ENCODE results near the gene S100Z. TPM values are rescaled to one million over a fixed set of nuclear protein-coding genes. Genes with fewer than 3 reads are reported as not detected.
"Not testable (repeated sequence)": the region's sequence is repeated elsewhere in the genome, so short reads cannot be mapped to it uniquely, and the experiment has no call there.

The S100Z gene
- total RNA-seq, 3 donors from 2014 or later (not counting 1 experiment from before 2014, with no cell fraction given), result 0.60 to 3.3 (median 0.91) TPM

- ATAC-seq (no peak), DNase-seq (no peak)
- no peak for TF ChIP-seq CTCF (IDR thresholded peaks at IDR 0.05)
- intact Hi-C loops (cut with micrococcal nuclease), result no loop called here
- no peaks in the 10 kb centered on the region for H3K36me3 ChIP-seq (ENCODE audit: control insufficient read depth, insufficient read depth, low read length)
- Mint-ChIP-seq H3K4me1 (no peaks in the 10 kb centered on the region), H3K27me3 (ENCODE audit: low read depth in 2 of 2) (peaks cover 0 to 4% of the 10 kb centered on the region in 2 donors), H3K9me3 (no peaks in the 10 kb centered on the region), H3K36me3 (no peaks in the 10 kb centered on the region), H3K4me3 (no peak overlapping the region), H3K27ac (no peak overlapping the region)
- no peak overlapping the region for H3K4me3 ChIP-seq (ENCODE audit: low read length)
- no peaks in the 10 kb centered on the region for H3K9me3 ChIP-seq (ENCODE audit: control insufficient read depth, insufficient read depth, low read length)
- no peaks in the 10 kb centered on the region for H3K4me1 ChIP-seq (ENCODE audit: control insufficient read depth, insufficient read depth, low read length)
- H3K27me3 ChIP-seq (ENCODE audit: control insufficient read depth, insufficient read depth, low read length), result no peaks in the 10 kb centered on the region
- WGBS (ENCODE audit: insufficient coverage), result 93% methylated on average over 5 of the region's 5 CpGs
- H3K27ac ChIP-seq (ENCODE audit: low read length), result no peak overlapping the region
Measured at GRCh38 chr5:76808141-76808691, 41.6 kb upstream of the S100Z start.

- Mint-ChIP-seq H3K4me1 (no peaks in the 10 kb centered on the region), H3K27ac (no peak overlapping the region), H3K36me3 (no peaks in the 10 kb centered on the region), H3K27me3 (ENCODE audit: low read depth in 2 of 2) (peaks cover 0 to 5% of the 10 kb centered on the region in 2 donors), H3K4me3 (no peak overlapping the region), H3K9me3 (no peaks in the 10 kb centered on the region)
- H3K27ac ChIP-seq (ENCODE audit: low read length), result no peak overlapping the region
- whole genome bisulfite sequencing (ENCODE audit: insufficient coverage), result 93% methylated on average over 4 of the region's 4 CpGs
- no peaks in the 10 kb centered on the region for H3K4me1 ChIP-seq (ENCODE audit: control insufficient read depth, insufficient read depth, low read length)
- DNase-seq, result no peak
- no peak overlapping the region for H3K4me3 ChIP-seq (ENCODE audit: low read length)
- H3K36me3 ChIP-seq (ENCODE audit: control insufficient read depth, insufficient read depth, low read length), result no peaks in the 10 kb centered on the region
- no peaks in the 10 kb centered on the region for H3K27me3 ChIP-seq (ENCODE audit: control insufficient read depth, insufficient read depth, low read length)
- intact Hi-C loops (cut with micrococcal nuclease), result no loop called here
- no peak for TF ChIP-seq CTCF (IDR thresholded peaks at IDR 0.05)
- no peak for ATAC-seq
- no peaks in the 10 kb centered on the region for H3K9me3 ChIP-seq (ENCODE audit: control insufficient read depth, insufficient read depth, low read length)
Measured at GRCh38 chr5:76809141-76809540, 40.7 kb upstream of the S100Z start.

GRCh38 chr5:76810236-76810635, 39.6 kb upstream of the S100Z start:
- Mint-ChIP-seq H3K4me3 (no peak overlapping the region), H3K27ac (no peak overlapping the region), H3K27me3 (ENCODE audit: low read depth in 2 of 2) (peaks cover 0 to 7% of the 10 kb centered on the region in 2 donors), H3K4me1 (no peaks in the 10 kb centered on the region), H3K9me3 (no peaks in the 10 kb centered on the region), H3K36me3 (no peaks in the 10 kb centered on the region)
- Histone ChIP-seq H3K9me3 (ENCODE audit: control insufficient read depth, insufficient read depth, low read length) (no peaks in the 10 kb centered on the region), H3K4me1 (ENCODE audit: control insufficient read depth, insufficient read depth, low read length) (no peaks in the 10 kb centered on the region), H3K4me3 (ENCODE audit: low read length) (no peak overlapping the region), H3K27ac (ENCODE audit: low read length) (no peak overlapping the region), H3K36me3 (ENCODE audit: control insufficient read depth, insufficient read depth, low read length) (no peaks in the 10 kb centered on the region), H3K27me3 (ENCODE audit: control insufficient read depth, insufficient read depth, low read length) (no peaks in the 10 kb centered on the region)
- WGBS (ENCODE audit: insufficient coverage), result 93% methylated on average over 5 of the region's 6 CpGs
- no peak for TF ChIP-seq CTCF (IDR thresholded peaks at IDR 0.05)
- intact Hi-C loops (cut with micrococcal nuclease), result no loop called here
- no peak for DNase-seq
- no peak for ATAC-seq

DNA sequence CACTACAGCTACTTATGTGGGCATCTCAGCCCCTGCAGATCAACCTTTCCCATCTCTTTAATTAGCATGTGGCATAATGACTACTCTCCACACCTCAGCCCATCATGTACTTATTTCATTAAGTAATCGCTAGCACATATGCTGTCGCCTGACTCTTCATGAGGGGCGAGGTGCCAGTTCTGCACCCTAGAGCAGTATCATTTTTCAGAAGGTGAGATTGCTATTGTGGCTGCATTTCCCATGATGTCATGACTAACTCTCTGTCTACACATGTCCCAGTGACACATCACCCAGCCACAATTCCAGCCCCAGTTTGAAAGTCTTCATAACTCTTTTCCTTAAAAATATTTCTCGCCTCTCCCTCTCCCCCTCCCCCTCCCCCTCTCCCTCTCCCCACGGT, 38.6 kb upstream of the S100Z start:
- Histone ChIP-seq H3K4me3 (ENCODE audit: low read length) (no peak overlapping the region), H3K27me3 (ENCODE audit: control insufficient read depth, insufficient read depth, low read length) (no peaks in the 10 kb centered on the region), H3K27ac (ENCODE audit: low read length) (no peak overlapping the region), H3K36me3 (ENCODE audit: control insufficient read depth, insufficient read depth, low read length) (no peaks in the 10 kb centered on the region), H3K9me3 (ENCODE audit: control insufficient read depth, insufficient read depth, low read length) (no peaks in the 10 kb centered on the region), H3K4me1 (ENCODE audit: control insufficient read depth, insufficient read depth, low read length) (no peaks in the 10 kb centered on the region)
- 94% methylated on average over 4 of the region's 5 CpGs for WGBS (ENCODE audit: insufficient coverage)
- DNase-seq, result no peak
- H3K4me1 Mint-ChIP-seq, result no peaks in the 10 kb centered on the region
- TF ChIP-seq CTCF (IDR thresholded peaks at IDR 0.05), result no peak
- no peak for ATAC-seq
- no peak overlapping the region for H3K4me3 Mint-ChIP-seq
- peaks cover 6 to 13% of the 10 kb centered on the region in 2 donors for H3K27me3 Mint-ChIP-seq (ENCODE audit: low read depth in 2 of 2)
- intact Hi-C loops (cut with micrococcal nuclease), result no loop called here
- H3K27ac Mint-ChIP-seq, result no peak overlapping the region
- no peaks in the 10 kb centered on the region for H3K9me3 Mint-ChIP-seq
- H3K36me3 Mint-ChIP-seq, result no peaks in the 10 kb centered on the region

- H3K27ac Mint-ChIP-seq; H3K36me3 ChIP-seq (ENCODE audit: control insufficient read depth, insufficient read depth, low read length); H3K36me3 Mint-ChIP-seq; H3K4me1 Mint-ChIP-seq; H3K4me1 ChIP-seq (ENCODE audit: control insufficient read depth, insufficient read depth, low read length); H3K4me3 ChIP-seq (ENCODE audit: low read length); H3K9me3 ChIP-seq (ENCODE audit: control insufficient read depth, insufficient read depth, low read length); ATAC-seq; H3K27ac ChIP-seq (ENCODE audit: low read length); DNase-seq; H3K27me3 ChIP-seq (ENCODE audit: control insufficient read depth, insufficient read depth, low read length); H3K9me3 Mint-ChIP-seq; intact Hi-C loops (cut with micrococcal nuclease); H3K4me3 Mint-ChIP-seq: not testable (repeated sequence)
- H3K27me3 Mint-ChIP-seq (ENCODE audit: low read depth in 2 of 2), result peaks cover 13 to 15% of the 10 kb centered on the region in 2 donors
- 96% methylated on average over 29 of the region's 32 CpGs for WGBS (ENCODE audit: insufficient coverage)
Measured at GRCh38 chr5:76812209-76812608, 37.6 kb upstream of the S100Z start.

All from natural killer cell (primary cell).